Neuronal stem cell (in vitro differentiated cells): ENCODE results near the gene DMRTA2.
A peak's percentile ranks its signal among the peaks of the same experiment; 100 is the strongest.

Experiments
- DNase-seq: peaks from one replicate; pipeline ENCODE4 v3.0.0-alpha.2; 2013; ENCODE audit warnings: low spot score
- H2AFZ ChIP-seq: one replicate; pipeline ENCODE4 v1.6.1; 2013; ENCODE audit warnings: mild to moderate bottlenecking, low read length, inconsistent platforms
- H2AK5ac ChIP-seq: 2 replicates; pipeline ENCODE4 v1.6.1; 2013; ENCODE audit warnings: low read depth, mild to moderate bottlenecking, inconsistent platforms, low read length, moderate library complexity, mixed read lengths
- H2BK120ac ChIP-seq: 2 replicates; pipeline ENCODE4 v1.6.1; 2013; ENCODE audit warnings: low read depth, mild to moderate bottlenecking, inconsistent platforms, low read length, moderate library complexity, mixed read lengths
- H2BK12ac ChIP-seq: one replicate; pipeline ENCODE4 v1.6.1; 2013; ENCODE audit warnings: low read length, inconsistent platforms
- H2BK15ac ChIP-seq: 2 replicates; pipeline ENCODE4 v1.6.1; 2013; ENCODE audit warnings: mild to moderate bottlenecking, low read length, inconsistent platforms, mixed read lengths
- H2BK5ac ChIP-seq: one replicate; pipeline ENCODE4 v1.6.1; 2013; ENCODE audit warnings: inconsistent platforms, mild to moderate bottlenecking, low read length, moderate library complexity
- H3K14ac ChIP-seq: one replicate; pipeline ENCODE4 v1.6.1; 2013; ENCODE audit warnings: low read length, inconsistent platforms
- H3K18ac ChIP-seq: 2 replicates; pipeline ENCODE4 v1.6.1; 2013; ENCODE audit warnings: low read length, inconsistent platforms
- H3K23ac ChIP-seq: 2 replicates; pipeline ENCODE4 v1.6.1; 2013; ENCODE audit warnings: low read depth, mild to moderate bottlenecking, mixed read lengths, low read length, inconsistent platforms; ENCODE audit not compliant: poor library complexity
- H3K27ac ChIP-seq: replicated peaks from 3 replicates; pipeline ENCODE4 v1.5.1; 2013; ENCODE audit warnings: low read length, inconsistent platforms
- H3K27me3 ChIP-seq, 3 experiments: 2 replicates each; pipeline ENCODE4 v1.6.1; 2013; ENCODE audit warnings: low read length in 3 of 3, mild to moderate bottlenecking in 2 of 3, inconsistent platforms in 1 of 3, low read depth in 1 of 3, mixed read lengths in 1 of 3, moderate library complexity in 1 of 3; ENCODE audit not compliant: control insufficient read depth in 3 of 3, insufficient read depth in 3 of 3
- H3K36me3 ChIP-seq, 2 donors: replicated peaks in 1 of 2; 2 replicates each; pipeline ENCODE4 v1.6.1; 2013; ENCODE audit warnings: low read length in 2 of 2; ENCODE audit not compliant: control insufficient read depth in 2 of 2, insufficient read depth in 2 of 2
- H3K4ac ChIP-seq: 2 replicates; pipeline ENCODE4 v1.6.1; 2013; ENCODE audit warnings: inconsistent platforms, mild to moderate bottlenecking, low read length, moderate library complexity
- H3K4me1 ChIP-seq, 2 donors: 1 replicate in 1 of 2; 2 replicates in 1 of 2; pipeline ENCODE4 v1.6.1; 2013; ENCODE audit warnings: low read length in 2 of 2, low read depth in 1 of 2; ENCODE audit not compliant: control insufficient read depth in 2 of 2, insufficient read depth in 1 of 2
- H3K4me2 ChIP-seq: one replicate; pipeline ENCODE4 v1.6.1; 2013; ENCODE audit warnings: mild to moderate bottlenecking, low read length, inconsistent platforms; ENCODE audit not compliant: insufficient read depth, poor library complexity, severe bottlenecking
- H3K4me3 ChIP-seq, 2 donors: 2 replicates each; pipeline ENCODE4 v1.5.1; 2013; ENCODE audit warnings: low read length in 2 of 2, mild to moderate bottlenecking in 2 of 2, inconsistent platforms in 1 of 2, moderate library complexity in 1 of 2
- H3K79me1 ChIP-seq: one replicate; pipeline ENCODE4 v1.6.1; 2013; ENCODE audit warnings: low read depth, mild to moderate bottlenecking, inconsistent platforms, low read length, moderate library complexity
- H3K9ac ChIP-seq: one replicate; pipeline ENCODE4 v1.6.1; 2013; ENCODE audit warnings: mild to moderate bottlenecking, low read depth, low read length, inconsistent platforms; ENCODE audit not compliant: poor library complexity
- H3K9me3 ChIP-seq, 2 donors: replicated peaks in 1 of 2; 2 replicates each; pipeline versions ENCODE3 to v1.6.1; 2013; ENCODE audit warnings: low read length in 2 of 2, mild to moderate bottlenecking in 2 of 2, inconsistent platforms in 1 of 2, low read depth in 1 of 2, mixed read lengths in 1 of 2, moderate library complexity in 1 of 2; ENCODE audit not compliant: control insufficient read depth in 2 of 2, insufficient read depth in 1 of 2
- H4K8ac ChIP-seq: one replicate; pipeline ENCODE4 v1.6.1; 2013; ENCODE audit warnings: low read depth, mild to moderate bottlenecking, inconsistent platforms, low read length, moderate library complexity
- H4K91ac ChIP-seq: one replicate; pipeline ENCODE4 v1.6.1; 2013; ENCODE audit warnings: low read length, low read depth, mild to moderate bottlenecking, inconsistent platforms; ENCODE audit not compliant: poor library complexity
- WGBS, 2 donors: extraction: QIAGEN DNeasy Blood & Tissue Kit; methylation state at CpG; one replicate each; pipeline ENCODE4 v1.1.7; 2013; ENCODE audit warnings: missing lambda C conversion rate in 2 of 2, mixed read lengths in 1 of 2; ENCODE audit not compliant: insufficient read length in 2 of 2, insufficient replicate concordance in 1 of 2; ENCODE audit errors: extremely low coverage in 2 of 2; 5-methylcytosine and 5-hydroxymethylcytosine counted together

Gene DMRTA2

DNA sequence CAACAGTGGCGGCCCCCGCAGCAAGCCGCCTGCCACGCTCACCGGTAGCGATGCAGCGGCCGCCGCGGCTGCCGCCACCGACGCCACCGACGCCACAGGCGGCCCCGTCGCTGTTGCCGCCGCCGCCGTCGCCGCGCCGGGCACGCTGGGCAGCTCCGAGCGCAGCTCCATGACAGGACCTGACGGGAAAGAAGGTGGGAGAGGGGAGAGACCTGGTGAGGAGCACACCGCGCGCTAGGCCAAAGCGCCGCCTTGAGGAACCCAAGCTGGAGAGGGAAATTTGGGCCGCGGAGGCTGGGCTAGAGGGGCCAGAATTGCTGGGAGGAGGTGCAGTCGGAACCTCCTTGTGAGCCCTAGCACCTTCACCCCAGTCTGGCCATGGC lies 1.9 kb downstream of the DMRTA2 start:
- Histone ChIP-seq H3K9ac (peak overlapping the region; percentile 54), H2BK120ac (no peak overlapping the region), H2AK5ac (no peak overlapping the region), H2BK12ac (no peak overlapping the region), H2BK15ac (peak overlapping the region; percentile 31), H3K9me3 (peaks cover 0 to 6% of the 10 kb centered on the region in 2 donors), H4K8ac (peak overlapping the region; percentile 74), H4K91ac (no peak overlapping the region), H3K23ac (peak overlapping the region; percentile 87), H2AFZ (peak overlapping the region; percentile 93), H3K27ac (no peak overlapping the region), H3K36me3 (no peaks in the 10 kb centered on the region), H3K14ac (no peak overlapping the region), H3K4me2 (peak overlapping the region; percentile 60), H3K4me1 (peaks cover 5 to 12% of the 10 kb centered on the region in 2 donors), H3K4ac (no peak overlapping the region), H3K27me3 (peaks cover 78 to 100% (median 99%) of the 10 kb centered on the region in 3 experiments), H3K18ac (peak overlapping the region; percentile 65), H3K4me3 (peak overlapping the region in 1 of 2 donors; percentile 65), H3K79me1 (no peaks in the 10 kb centered on the region), H2BK5ac (peak overlapping the region; percentile 15)
- no peak for DNase-seq
- whole genome bisulfite sequencing, 2 donors: no CpG with 5 or more reads among the region's 38 CpGs

DNA sequence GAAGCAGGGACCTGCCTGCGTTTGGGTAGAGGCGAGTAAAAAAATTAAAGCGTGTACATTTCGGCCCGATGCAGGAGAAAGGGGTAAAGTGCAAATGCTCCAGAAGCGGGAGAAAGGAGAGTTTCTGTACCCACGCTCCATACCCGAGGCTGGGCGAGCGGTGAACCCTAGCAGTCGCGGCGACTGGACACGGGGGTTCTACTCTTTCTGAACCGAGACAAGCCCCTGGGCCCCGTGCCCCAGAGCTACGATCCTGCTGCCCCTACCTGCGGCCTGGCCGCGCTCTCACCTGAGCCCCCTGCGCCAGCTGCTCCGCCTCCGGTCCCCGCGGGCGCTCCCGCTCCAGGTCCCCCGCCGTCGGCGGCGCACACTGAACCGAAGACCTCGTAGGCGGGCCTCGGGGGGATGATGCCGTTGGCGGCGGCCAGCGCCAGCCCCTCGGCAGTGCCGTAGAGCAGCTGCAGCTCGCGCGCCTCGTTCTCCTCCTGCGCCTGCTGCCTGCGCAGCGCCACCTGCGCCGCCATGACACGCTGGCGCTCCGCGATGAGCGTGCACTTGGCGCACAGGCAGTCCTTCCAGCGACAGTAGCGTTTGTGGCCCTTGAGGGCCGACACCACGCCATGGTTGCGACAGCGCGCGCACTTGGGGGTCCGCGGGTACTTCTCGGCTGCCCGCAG lies 2.4 kb downstream of the DMRTA2 start:
- peak overlapping the region; percentile 15 for H2BK5ac ChIP-seq
- peak overlapping the region; percentile 74 for H4K8ac ChIP-seq
- no peak overlapping the region for H4K91ac ChIP-seq
- peak overlapping the region; percentile 35 for H2BK120ac ChIP-seq
- peak overlapping the region; percentile 87 for H3K23ac ChIP-seq
- H3K14ac ChIP-seq: peak overlapping the region; percentile 44
- no peaks in the 10 kb centered on the region for H3K36me3 ChIP-seq
- H3K18ac ChIP-seq: peak overlapping the region; percentile 84
- peaks cover 5 to 12% of the 10 kb centered on the region in 2 donors for H3K4me1 ChIP-seq
- H3K4me3 ChIP-seq: peak overlapping the region in 1 of 2 donors; percentile 65
- H3K9ac ChIP-seq: peak overlapping the region; percentile 54
- H2AFZ ChIP-seq: peak overlapping the region; percentile 93
- H3K4ac ChIP-seq: no peak overlapping the region
- H3K4me2 ChIP-seq: peak overlapping the region; percentile 60
- no CpG with 5 or more reads among the region's 69 CpGs for WGBS, 2 donors
- H3K79me1 ChIP-seq: no peaks in the 10 kb centered on the region
- H2BK12ac ChIP-seq: no peak overlapping the region
- peak; percentile 40 for DNase-seq
- peak overlapping the region; percentile 54 for H2AK5ac ChIP-seq
- H3K27me3 ChIP-seq: peaks cover 78 to 100% (median 99%) of the 10 kb centered on the region in 3 experiments
- peak overlapping the region; percentile 31 for H2BK15ac ChIP-seq
- peaks cover 0 to 2% of the 10 kb centered on the region in 2 donors for H3K9me3 ChIP-seq
- no peak overlapping the region for H3K27ac ChIP-seq

DNA sequence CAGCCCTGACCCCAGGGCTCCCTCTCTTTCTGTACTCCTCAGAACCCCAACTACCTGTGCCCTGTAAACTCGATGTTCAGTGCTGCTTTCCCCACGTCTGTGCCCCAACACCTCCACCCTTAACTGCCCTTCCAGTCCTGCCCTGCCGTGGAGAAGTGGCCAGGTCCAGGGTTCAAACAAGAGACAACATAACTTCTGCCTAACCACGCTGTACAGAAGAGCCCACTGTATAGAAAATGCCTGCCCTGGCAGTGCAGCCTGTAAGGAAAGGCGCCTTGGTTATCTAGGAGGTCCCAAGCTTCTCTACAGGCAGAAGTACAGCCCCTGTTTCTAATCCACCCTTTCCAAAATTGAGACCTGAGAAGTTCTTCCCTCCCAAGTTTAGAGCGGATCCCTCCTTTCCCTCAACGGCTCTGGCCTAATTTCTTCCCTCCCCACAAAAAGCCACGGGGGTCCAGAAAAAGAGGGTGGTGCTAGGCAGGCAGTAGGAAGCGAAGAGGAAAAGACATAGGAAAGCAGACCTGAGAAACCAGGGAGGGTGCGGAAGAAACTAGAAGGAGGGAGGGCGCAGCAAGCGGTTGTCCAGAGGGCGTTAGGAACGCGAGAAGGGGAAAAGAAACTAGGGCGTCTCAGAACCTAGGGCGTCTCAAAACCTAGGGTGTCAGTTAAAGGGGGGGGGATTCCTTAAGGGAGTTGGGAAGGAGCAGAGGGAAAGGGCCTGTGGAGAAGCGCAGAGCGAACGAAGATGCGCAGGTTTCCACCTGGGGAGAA lies 3.2 kb downstream of the DMRTA2 start:
- Histone ChIP-seq H3K36me3 (no peaks in the 10 kb centered on the region), H2AK5ac (peak overlapping the region; percentile 54), H2AFZ (peak overlapping the region; percentile 97), H2BK12ac (no peak overlapping the region), H2BK15ac (no peak overlapping the region), H4K91ac (no peak overlapping the region), H3K27ac (no peak overlapping the region), H3K9ac (no peak overlapping the region), H3K4me3 (no peak overlapping the region), H2BK120ac (no peak overlapping the region), H3K4me1 (peaks cover 8 to 12% of the 10 kb centered on the region in 2 donors), H3K18ac (peak overlapping the region; percentile 6), H3K23ac (peak overlapping the region; percentile 48), H2BK5ac (no peak overlapping the region), H3K79me1 (no peaks in the 10 kb centered on the region), H3K4me2 (no peak overlapping the region), H3K4ac (no peak overlapping the region), H3K9me3 (peaks cover 0 to 2% of the 10 kb centered on the region in 2 donors), H3K27me3 (peaks cover 79 to 100% (median 99%) of the 10 kb centered on the region in 3 experiments), H4K8ac (no peak overlapping the region), H3K14ac (no peak overlapping the region)
- DNase-seq: no peak
- WGBS, 2 donors: no CpG with 5 or more reads among the region's 21 CpGs
